ENCODE data around the gene NTM. TPM values are rescaled to one million over a fixed set of nuclear protein-coding genes. Genes with fewer than 3 reads are reported as not detected.

Gene NTM
- total RNA-seq, 1 donor from 2014 or later = 2.9 TPM

GRCh38 chr11:132033051-132033450, 662.6 kb downstream of the NTM start:
- DNase-seq (ENCODE audit: low spot score) = no peak

DNA sequence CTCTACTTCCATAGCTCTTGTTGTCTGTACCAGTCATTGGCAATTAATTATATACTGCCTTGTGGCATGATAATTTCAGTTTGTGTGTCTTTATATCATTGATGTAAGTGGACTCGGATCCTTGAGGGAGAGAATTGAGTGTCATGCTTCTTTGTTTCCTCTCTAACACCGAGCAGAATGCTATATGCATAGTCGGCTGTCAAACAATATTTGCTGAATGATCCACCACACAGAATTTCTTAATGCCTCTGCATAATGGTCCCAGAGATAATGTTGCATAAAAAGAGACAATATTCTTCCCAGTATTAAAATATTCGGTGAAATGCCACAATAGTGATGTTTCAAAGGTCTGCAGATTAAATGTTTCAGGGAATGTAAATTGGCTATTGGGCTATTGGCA, 664.8 kb downstream of the NTM start:
- DNase-seq (ENCODE audit: low spot score) = no peak

- no peak for DNase-seq (ENCODE audit: low spot score)
Observed at GRCh38 chr11:132035766-132036165, 665.4 kb downstream of the NTM start.

GRCh38 chr11:132036220-132036619, 665.8 kb downstream of the NTM start:
- DNase-seq (ENCODE audit: low spot score) = no peak

- DNase-seq (ENCODE audit: low spot score) = no peak
Observed at GRCh38 chr11:132036746-132037466, 666.5 kb downstream of the NTM start.

- DNase-seq (ENCODE audit: low spot score) = no peak
Observed at GRCh38 chr11:132037467-132037862, 667.0 kb downstream of the NTM start.

- DNase-seq (ENCODE audit: low spot score) = no peak
Observed at GRCh38 chr11:132037956-132038355, 667.5 kb downstream of the NTM start.

DNA sequence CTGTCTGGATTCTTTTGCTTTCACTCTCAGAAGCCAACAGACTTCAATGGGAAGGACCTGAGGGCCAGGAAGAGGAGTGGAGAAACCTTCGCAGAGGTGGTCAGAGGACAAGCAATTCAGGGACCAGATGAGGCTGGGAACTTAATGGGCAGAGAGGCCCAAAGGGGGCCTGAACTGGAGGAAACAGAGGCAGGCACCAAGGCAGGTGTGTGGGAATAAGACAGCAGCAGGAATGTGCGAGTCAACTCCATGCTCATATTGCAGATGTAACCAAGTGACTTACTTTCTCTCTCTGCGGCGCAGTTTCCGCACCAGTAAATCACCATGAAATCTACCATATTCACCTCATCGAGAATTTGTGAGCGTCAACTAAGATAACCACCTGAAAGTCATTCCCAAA, 669.1 kb downstream of the NTM start:
- DNase-seq (ENCODE audit: low spot score) = no peak

- DNase-seq (ENCODE audit: low spot score) = no peak
Observed at GRCh38 chr11:132042296-132042695, 671.9 kb downstream of the NTM start.

- no peak for DNase-seq (ENCODE audit: low spot score)
Observed at GRCh38 chr11:132043714-132044113, 673.3 kb downstream of the NTM start.

DNA sequence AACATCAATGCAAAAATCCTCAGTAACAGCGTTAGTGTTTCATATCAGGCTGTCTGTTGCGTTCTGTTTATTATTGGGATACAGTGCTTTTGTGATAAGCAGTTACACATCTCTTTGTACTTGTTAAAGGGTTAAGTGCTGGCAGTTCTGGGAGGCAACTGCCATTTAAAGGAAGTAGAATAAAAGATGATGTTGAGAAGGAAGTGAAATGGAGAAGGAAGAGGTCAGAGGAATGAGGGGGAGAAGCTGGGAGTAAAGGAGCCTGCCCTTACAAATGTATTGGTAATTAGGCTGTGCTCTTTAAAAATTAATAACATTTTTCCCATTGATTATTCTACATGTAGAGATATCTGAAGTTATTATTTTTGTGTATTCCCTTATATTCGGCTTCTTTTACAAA, 674.7 kb downstream of the NTM start:
- no peak for DNase-seq (ENCODE audit: low spot score)

DNA sequence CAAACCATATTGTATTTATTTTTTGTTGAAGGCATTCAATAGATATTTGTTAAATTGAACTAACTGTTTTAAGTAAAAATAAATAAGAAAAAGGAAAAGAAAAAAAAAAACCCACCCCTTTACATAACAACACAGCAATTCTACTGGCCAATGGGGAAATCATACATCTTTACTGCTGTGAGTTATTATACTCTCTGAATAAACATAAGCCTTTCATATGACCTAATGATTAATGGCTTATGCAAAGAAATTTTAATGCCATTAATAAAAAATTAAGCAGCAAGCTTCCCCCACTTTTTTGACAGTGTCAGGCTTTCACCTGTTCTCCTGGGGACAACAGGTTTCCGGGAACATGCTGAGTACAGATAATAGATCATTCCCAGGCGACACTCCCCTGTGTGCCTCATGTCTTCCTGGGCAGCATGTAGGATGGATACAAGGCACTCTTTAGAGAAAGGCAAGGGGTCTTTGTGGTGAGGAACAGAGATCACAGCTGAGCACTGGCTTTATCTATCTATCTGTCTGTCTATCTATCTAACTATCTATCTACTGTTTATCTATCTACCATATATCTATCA, 676.0 kb downstream of the NTM start:
- no peak for DNase-seq (ENCODE audit: low spot score)

- DNase-seq (ENCODE audit: low spot score) = no peak
Observed at GRCh38 chr11:132047167-132047566, 676.8 kb downstream of the NTM start.

GRCh38 chr11:132048040-132048439, 677.6 kb downstream of the NTM start:
- DNase-seq (ENCODE audit: low spot score) = no peak

DNA sequence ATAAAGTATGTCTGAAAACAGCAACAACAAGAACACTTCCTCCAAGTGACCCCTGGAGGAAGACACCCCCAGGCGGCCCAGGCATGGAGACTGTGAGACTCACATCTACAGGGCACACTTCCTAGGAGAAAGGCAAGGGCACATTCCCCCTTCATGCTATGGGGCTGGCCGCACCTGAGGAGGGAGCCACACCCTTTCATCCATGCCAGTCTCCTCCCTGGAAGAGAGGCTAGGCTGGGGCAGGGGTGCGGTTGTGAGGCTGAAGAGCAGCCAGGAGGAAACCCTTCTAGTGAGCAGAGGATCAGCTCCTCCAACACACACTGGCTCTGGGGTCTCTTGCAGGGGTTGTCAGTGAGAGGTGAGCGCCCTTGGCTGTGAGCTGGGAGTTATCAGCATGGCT, 678.8 kb downstream of the NTM start:
- DNase-seq (ENCODE audit: low spot score) = no peak

- DNase-seq (ENCODE audit: low spot score) = no peak
Observed at GRCh38 chr11:132050049-132050448, 679.6 kb downstream of the NTM start.

DNA sequence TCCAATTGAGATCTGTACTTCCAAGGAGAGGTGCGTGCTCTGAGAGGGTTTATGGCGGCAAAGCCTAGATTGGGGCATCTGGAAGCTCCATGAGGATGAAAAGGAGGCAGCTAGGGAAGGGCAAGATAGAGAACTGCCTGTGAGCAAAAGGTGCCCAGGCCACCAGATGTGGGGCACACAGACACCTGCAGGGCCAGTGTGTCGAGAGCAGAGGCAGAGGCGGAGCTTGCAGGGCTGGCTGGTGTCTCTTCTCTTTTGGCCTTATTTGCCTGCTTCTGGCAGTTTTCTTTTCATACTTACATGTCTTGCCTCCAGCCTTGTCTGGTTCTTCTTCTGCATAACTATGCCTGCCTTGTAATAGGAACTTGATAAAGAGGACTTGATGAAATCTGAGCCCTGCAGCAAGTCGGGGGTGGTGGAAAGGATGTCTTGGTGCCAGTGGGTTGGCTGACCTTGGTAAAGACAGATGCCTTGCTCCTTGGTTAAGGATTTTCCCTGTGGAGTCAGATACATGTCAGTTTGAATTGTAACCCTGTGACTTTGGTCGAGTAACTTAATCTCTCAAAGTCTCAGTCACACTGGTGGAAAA, 680.3 kb downstream of the NTM start:
- DNase-seq (ENCODE audit: low spot score) = no peak

DNA sequence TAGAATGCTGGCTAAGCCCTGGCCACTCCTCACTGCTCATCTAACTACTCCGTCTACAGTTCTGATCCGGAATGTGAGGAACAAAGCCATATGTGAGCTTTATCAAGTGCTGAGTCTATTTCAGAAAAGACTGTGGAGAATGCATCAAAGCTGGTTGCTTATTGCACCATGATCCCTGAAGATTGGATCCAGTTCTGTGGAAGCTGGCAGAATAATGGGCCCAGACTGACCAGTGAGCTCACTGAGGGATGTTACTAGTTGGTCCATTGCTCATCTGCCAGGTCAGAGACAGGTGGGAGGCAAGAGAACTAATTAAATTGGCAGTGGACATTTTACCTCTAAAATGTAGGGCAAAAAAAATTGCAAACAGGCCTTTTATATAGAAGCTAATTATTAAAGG, 681.3 kb downstream of the NTM start:
- DNase-seq (ENCODE audit: low spot score) = no peak

- DNase-seq (ENCODE audit: low spot score) = no peak
Observed at GRCh38 chr11:132052342-132052741, 681.9 kb downstream of the NTM start.

GRCh38 chr11:132052904-132053303, 682.5 kb downstream of the NTM start:
- no peak for DNase-seq (ENCODE audit: low spot score)

- DNase-seq (ENCODE audit: low spot score) = no peak
Observed at GRCh38 chr11:132054822-132055221, 684.4 kb downstream of the NTM start.

- no peak for DNase-seq (ENCODE audit: low spot score)
Observed at GRCh38 chr11:132055296-132055695, 684.9 kb downstream of the NTM start.

- DNase-seq (ENCODE audit: low spot score) = no peak
Observed at GRCh38 chr11:132056689-132057088, 686.3 kb downstream of the NTM start.

Measured in mesenteric fat pad (tissue), 1 donor.